A549 (cell line): ENCODE measurements around the gene TCOF1.

Source experiments
- CHD2 ChIP-seq: fragments of 150-350 bp; IDR thresholded peaks from 2 replicates; pipeline ENCODE4 v1.6.1; 2014; ENCODE audit warnings: low read length; ENCODE audit not compliant: partially characterized antibody
- CTCF ChIP-seq: fragments of >200 bp; sonication (Bioruptor Twin); formaldehyde crosslinking; IDR thresholded peaks from 3 replicates; pipeline ENCODE4 v1.5.1; 2016
- EHMT2 ChIP-seq: fragments of 200-600 bp; sonication (generic); IDR thresholded peaks from 2 replicates; pipeline ENCODE4 v1.6.1; 2016; ENCODE audit warnings: antibody characterized with exemption, low read depth, mild to moderate bottlenecking, moderate library complexity
- EP300 ChIP-seq, 2 experiments: fragments of >200 bp; sonication (Bioruptor Twin); formaldehyde crosslinking; IDR thresholded peaks; 2 replicates in 1 of 2; 3 replicates in 1 of 2; pipeline ENCODE4 v1.6.1; 2016 to 2017
- MAFK ChIP-seq: fragments of 450-650 bp; IDR thresholded peaks from 2 replicates; pipeline ENCODE4 v1.6.1; 2014; ENCODE audit not compliant: partially characterized antibody
- NFE2L2 ChIP-seq: fragments of 150-350 bp; conservative IDR thresholded peaks from 2 replicates; pipeline ENCODE4 v1.6.1; 2014; ENCODE audit warnings: low read length
- POLR2A ChIP-seq: IDR thresholded peaks from 2 replicates; pipeline ENCODE4 v1.6.1; 2012; ENCODE audit warnings: mild to moderate bottlenecking, low read length
- RARB ChIP-seq: fragments of 250-450 bp; sonication (Bioruptor Pico); IDR thresholded peaks from 2 replicates; pipeline ENCODE4 v1.8.0; 2021; ENCODE audit warnings: mild to moderate bottlenecking, moderate library complexity
- REST ChIP-seq: fragments of 200-600 bp; sonication (generic); IDR thresholded peaks from 2 replicates; pipeline ENCODE4 v1.6.1; 2016; ENCODE audit warnings: antibody characterized with exemption, mild to moderate bottlenecking, moderate library complexity

- TF ChIP-seq CTCF (no peak), EP300 (IDR thresholded peaks at IDR 0.05) (no peak), REST (no peak), POLR2A (no peak), NFE2L2 (no peak), RARB (CRISPR knock-in tag) (no peak), EHMT2 (no peak), CHD2 (no peak), MAFK (no peak)
These were observed 48.2 kb upstream of the TCOF1 start for GRCh38 chr5:150309101-150309885.
